ENCODE measurements around the gene SLC39A3.

GRCh38 chr19:2775556-2776430, 36.0 kb upstream of the SLC39A3 start:
- TF ChIP-seq CTCF (conservative IDR thresholded peaks at IDR 0.05 in 1 of 2, IDR thresholded peaks at IDR 0.05 in 1 of 2; ENCODE audit: low read depth in 1 of 2, low read length in 2 of 2) (no peak), EZH2 (IDR thresholded peaks at IDR 0.05; ENCODE audit: low read length, missing control alignments) (no peak)
